OCI-LY3 (cell line): Measurements from ENCODE around the gene EPS8.

Source experiments
- H2AFZ ChIP-seq: fragments of 200-600, 300-600 bp; shearing (Covaris generic); 2 replicates; pipeline ENCODE4 v1.6.0; 2014; ENCODE audit warnings: antibody characterized with exemption, low read depth, low read length
- H3K27ac ChIP-seq: fragments of 200-600, 300-600 bp; sonication (generic); 2 replicates; pipeline ENCODE4 v1.5.1; 2014; ENCODE audit warnings: mild to moderate bottlenecking, low read length, moderate library complexity, mixed read lengths
- H3K27me3 ChIP-seq: fragments of 200-600, 300-600 bp; sonication (generic); 2 replicates; pipeline ENCODE4 v1.6.1; 2014; ENCODE audit warnings: low read depth, low read length, mixed read lengths
- H3K36me3 ChIP-seq: fragments of 200-600, 300-600 bp; sonication (generic); replicated peaks from 2 replicates; pipeline ENCODE3; 2014; ENCODE audit warnings: low read depth, low read length, mixed read lengths
- H3K4me1 ChIP-seq: fragments of 300-600, 200-600 bp; sonication (generic); 2 replicates; pipeline ENCODE4 v1.6.1; 2014; ENCODE audit warnings: low read length, mixed read lengths
- H3K4me2 ChIP-seq: fragments of 200-600, 300-600 bp; sonication (generic); 2 replicates; pipeline ENCODE4 v1.6.1; 2014; ENCODE audit warnings: low read length, mixed read lengths
- H3K4me3 ChIP-seq: fragments of 300-600, 200-600 bp; sonication (generic); 2 replicates; pipeline ENCODE4 v1.5.1; 2014; ENCODE audit warnings: antibody characterized with exemption, mild to moderate bottlenecking, low read length, moderate library complexity
- H3K79me2 ChIP-seq: fragments of 300-600, 200-600 bp; shearing (Covaris generic); 2 replicates; pipeline ENCODE4 v1.6.1; 2014; ENCODE audit warnings: mild to moderate bottlenecking, low read length, mixed read lengths
- H3K9ac ChIP-seq: fragments of 300-600, 200-600 bp; shearing (Covaris generic); 2 replicates; pipeline ENCODE4 v1.6.0; 2014; ENCODE audit warnings: mild to moderate bottlenecking, low read length, moderate library complexity
- H3K9me3 ChIP-seq: fragments of 200-600, 300-600 bp; shearing (Covaris generic); 2 replicates; pipeline ENCODE4 v1.6.1; 2014; ENCODE audit warnings: low read length, mixed read lengths; ENCODE audit not compliant: insufficient read depth
- H4K20me1 ChIP-seq: fragments of 200-600, 300-600 bp; sonication (generic); 2 replicates; pipeline ENCODE4 v1.6.1; 2016; ENCODE audit warnings: low read length, mixed read lengths; ENCODE audit not compliant: insufficient read depth
- EZH2phosphoT487 ChIP-seq: fragments of 200-600 bp; shearing (Covaris generic); IDR thresholded peaks from 2 replicates; pipeline ENCODE4 v1.6.1; 2018; ENCODE audit warnings: antibody characterized with exemption, mixed run types, low read depth
- TF ChIP-seq, protein P1 (sequence below): fragments of 200-600, 300-600 bp; sonication (generic); IDR thresholded peaks from 2 replicates; pipeline ENCODE4 v1.5.1; 2014; ENCODE audit warnings: antibody characterized with exemption, low read length, low read depth

EPS8 gene

DNA sequence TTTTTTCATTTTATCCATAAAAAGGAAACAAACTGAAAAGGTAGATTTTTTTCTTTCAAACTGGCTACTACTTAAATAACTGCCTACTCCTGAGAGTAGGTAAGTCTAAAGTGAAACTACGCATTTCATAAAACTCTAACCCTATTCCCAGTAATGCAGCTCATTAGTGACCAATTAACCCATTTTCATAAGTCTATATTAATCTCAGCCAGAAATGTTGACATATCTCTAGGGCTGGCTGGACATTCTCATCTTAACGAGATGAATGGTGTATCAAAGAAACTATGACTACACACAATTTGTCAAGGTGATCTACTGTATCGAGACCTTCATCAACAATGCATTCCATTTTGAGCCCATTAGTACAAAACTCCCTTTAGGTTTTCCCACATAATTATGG, 57.2 kb downstream of the EPS8 start:
- Histone ChIP-seq H3K9ac (no peak overlapping the region), H3K4me2 (no peak overlapping the region), H3K27ac (no peak overlapping the region), H3K4me1 (no peaks in the 10 kb centered on the region), H3K4me3 (no peak overlapping the region), H2AFZ (no peak overlapping the region), H3K36me3 (no peaks in the 10 kb centered on the region), H3K27me3 (no peaks in the 10 kb centered on the region), H3K79me2 (no peaks in the 10 kb centered on the region), H3K9me3 (no peaks in the 10 kb centered on the region), H4K20me1 (no peaks in the 10 kb centered on the region)
- no peak for TF ChIP-seq EZH2phosphoT487
- TF ChIP-seq, protein P1, sequence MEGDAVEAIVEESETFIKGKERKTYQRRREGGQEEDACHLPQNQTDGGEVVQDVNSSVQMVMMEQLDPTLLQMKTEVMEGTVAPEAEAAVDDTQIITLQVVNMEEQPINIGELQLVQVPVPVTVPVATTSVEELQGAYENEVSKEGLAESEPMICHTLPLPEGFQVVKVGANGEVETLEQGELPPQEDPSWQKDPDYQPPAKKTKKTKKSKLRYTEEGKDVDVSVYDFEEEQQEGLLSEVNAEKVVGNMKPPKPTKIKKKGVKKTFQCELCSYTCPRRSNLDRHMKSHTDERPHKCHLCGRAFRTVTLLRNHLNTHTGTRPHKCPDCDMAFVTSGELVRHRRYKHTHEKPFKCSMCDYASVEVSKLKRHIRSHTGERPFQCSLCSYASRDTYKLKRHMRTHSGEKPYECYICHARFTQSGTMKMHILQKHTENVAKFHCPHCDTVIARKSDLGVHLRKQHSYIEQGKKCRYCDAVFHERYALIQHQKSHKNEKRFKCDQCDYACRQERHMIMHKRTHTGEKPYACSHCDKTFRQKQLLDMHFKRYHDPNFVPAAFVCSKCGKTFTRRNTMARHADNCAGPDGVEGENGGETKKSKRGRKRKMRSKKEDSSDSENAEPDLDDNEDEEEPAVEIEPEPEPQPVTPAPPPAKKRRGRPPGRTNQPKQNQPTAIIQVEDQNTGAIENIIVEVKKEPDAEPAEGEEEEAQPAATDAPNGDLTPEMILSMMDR = no peak

DNA sequence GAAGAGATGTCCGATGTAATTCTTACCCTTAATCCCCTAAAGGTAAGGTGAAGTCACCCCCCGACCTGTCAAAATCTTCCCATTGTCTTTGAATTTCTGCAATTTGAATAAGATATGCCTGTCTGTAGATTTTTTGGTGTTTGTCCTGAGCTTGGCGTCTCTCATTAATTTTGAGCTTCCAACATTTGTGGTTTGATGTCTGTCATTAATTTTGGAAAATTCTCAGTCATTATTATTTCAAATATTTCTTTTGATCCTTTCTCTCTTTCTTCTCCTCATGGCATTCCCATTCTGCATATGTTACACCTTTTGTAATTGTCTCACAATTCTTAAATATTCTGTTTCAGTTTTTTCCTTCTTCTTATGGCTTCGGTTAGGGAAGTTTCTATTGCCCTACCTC, 60.1 kb downstream of the EPS8 start:
- H3K27ac ChIP-seq = no peak overlapping the region
- H3K4me2 ChIP-seq = no peak overlapping the region
- H2AFZ ChIP-seq = no peak overlapping the region
- no peak overlapping the region for H3K4me3 ChIP-seq
- no peak for TF ChIP-seq EZH2phosphoT487
- TF ChIP-seq, protein P1 = no peak
- no peak overlapping the region for H3K9ac ChIP-seq
- no peaks in the 10 kb centered on the region for H3K36me3 ChIP-seq
- no peaks in the 10 kb centered on the region for H3K4me1 ChIP-seq
- no peaks in the 10 kb centered on the region for H3K79me2 ChIP-seq
- H4K20me1 ChIP-seq = no peaks in the 10 kb centered on the region
- H3K9me3 ChIP-seq = no peaks in the 10 kb centered on the region
- no peaks in the 10 kb centered on the region for H3K27me3 ChIP-seq

DNA sequence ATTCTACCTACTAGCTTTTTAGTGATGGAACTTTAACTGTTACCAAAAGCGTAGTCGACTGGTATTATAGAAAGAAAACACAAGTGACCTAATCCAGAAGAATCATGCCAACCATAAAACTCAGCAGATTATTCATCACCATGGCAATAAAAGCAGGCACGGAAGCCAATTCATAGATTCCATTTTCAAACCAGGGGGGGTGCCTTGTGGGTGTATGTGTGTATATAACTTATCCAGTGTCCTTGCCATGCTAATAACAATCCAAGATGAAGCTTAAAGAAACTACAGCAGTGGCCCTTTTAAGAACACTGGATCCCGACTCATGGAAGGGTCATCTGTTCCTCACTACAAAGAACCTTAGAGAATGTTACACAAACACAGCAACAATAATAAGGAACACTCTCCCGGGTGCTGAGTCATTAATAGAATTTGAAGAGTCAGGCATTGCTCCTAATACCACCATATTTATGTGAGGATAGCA, 61.0 kb downstream of the EPS8 start:
- H3K9ac ChIP-seq = no peak overlapping the region
- H3K9me3 ChIP-seq = no peaks in the 10 kb centered on the region
- H3K27ac ChIP-seq = no peak overlapping the region
- no peak overlapping the region for H3K4me2 ChIP-seq
- H3K4me1 ChIP-seq = no peaks in the 10 kb centered on the region
- no peaks in the 10 kb centered on the region for H3K27me3 ChIP-seq
- TF ChIP-seq, protein P1 = no peak
- TF ChIP-seq EZH2phosphoT487 = no peak
- no peak overlapping the region for H3K4me3 ChIP-seq
- H2AFZ ChIP-seq = no peak overlapping the region
- H3K36me3 ChIP-seq = no peaks in the 10 kb centered on the region
- no peaks in the 10 kb centered on the region for H4K20me1 ChIP-seq
- H3K79me2 ChIP-seq = no peaks in the 10 kb centered on the region

DNA sequence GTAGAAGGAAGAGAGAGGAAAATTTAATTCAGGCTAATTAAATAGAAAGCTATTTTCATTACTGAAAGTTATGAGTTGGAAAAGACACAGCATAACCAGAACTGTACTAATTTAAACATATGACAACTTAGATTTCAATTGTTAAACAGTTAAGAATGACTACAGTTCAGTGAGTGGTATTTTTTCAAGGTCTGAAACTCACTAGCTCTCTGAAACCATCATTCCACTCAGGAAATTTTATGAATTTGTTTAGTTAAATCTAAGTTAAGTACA, 62.4 kb downstream of the EPS8 start:
- no peaks in the 10 kb centered on the region for H4K20me1 ChIP-seq
- TF ChIP-seq, protein P1 = no peak
- no peak for TF ChIP-seq EZH2phosphoT487
- no peak overlapping the region for H3K4me2 ChIP-seq
- no peak overlapping the region for H3K27ac ChIP-seq
- no peaks in the 10 kb centered on the region for H3K4me1 ChIP-seq
- no peaks in the 10 kb centered on the region for H3K9me3 ChIP-seq
- H3K79me2 ChIP-seq = no peaks in the 10 kb centered on the region
- no peaks in the 10 kb centered on the region for H3K27me3 ChIP-seq
- H3K9ac ChIP-seq = no peak overlapping the region
- H3K4me3 ChIP-seq = no peak overlapping the region
- H2AFZ ChIP-seq = no peak overlapping the region
- no peaks in the 10 kb centered on the region for H3K36me3 ChIP-seq
